ENCODE results near the gene HNRNPA1.

- TF ChIP-seq POLR2A (IDR thresholded peaks at IDR 0.05) (no peak), CTCF (IDR thresholded peaks at IDR 0.05) (no peak)
Measured at GRCh38 chr12:54266852-54267251, 13.7 kb upstream of the HNRNPA1 start.
